Measurements from ENCODE around the gene KCNK13.

DNA sequence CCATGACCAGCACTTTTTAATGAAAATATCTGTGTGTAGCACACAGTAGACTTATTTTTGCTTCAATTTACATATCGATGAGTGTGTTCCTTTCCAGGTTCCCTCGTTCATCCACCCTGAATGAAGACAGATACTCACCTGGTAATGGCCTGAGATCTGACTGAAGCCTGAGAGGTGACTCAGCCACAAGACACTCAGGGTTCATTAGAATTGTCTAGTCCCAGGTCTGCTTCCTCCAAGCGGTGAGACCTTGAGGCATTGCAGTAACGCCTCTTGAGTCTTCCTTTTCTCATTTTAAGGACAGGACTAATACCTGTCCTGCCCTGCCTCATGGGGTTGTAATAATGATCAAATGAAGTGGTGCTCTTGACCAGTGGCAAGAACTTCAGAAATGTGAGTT, 11.5 kb upstream of the KCNK13 start:
- TF ChIP-seq TAF1 (IDR thresholded peaks at IDR 0.05; ENCODE audit: low read depth, low read length) (no peak), POLR2AphosphoS5 (IDR thresholded peaks at IDR 0.05; ENCODE audit: low read depth, low read length) (no peak), POLR2A (IDR thresholded peaks at IDR 0.05; ENCODE audit: low read depth, low read length) (no peak), POU2F2 (IDR thresholded peaks at IDR 0.05; ENCODE audit: low read depth, low read length) (no peak), SPI1 (IDR thresholded peaks at IDR 0.05; ENCODE audit: low read depth, low read length) (no peak), PAX5 (IDR thresholded peaks at IDR 0.05; ENCODE audit: insufficient read depth, low read length, severe bottlenecking) (no peak)
